GM23248 (cell line): ENCODE measurements around the gene ASIC1.

Experiments used
- EZH2 ChIP-seq: fragments of 200-600 bp; sonication (generic); IDR thresholded peaks from 2 replicates; pipeline ENCODE4 v1.6.1; 2018; ENCODE audit warnings: antibody characterized with exemption, mild to moderate bottlenecking; ENCODE audit not compliant: insufficient read depth, poor library complexity, severe bottlenecking
- EZH2phosphoT487 ChIP-seq: fragments of 200-600 bp; sonication (generic); IDR thresholded peaks from 2 replicates; pipeline ENCODE4 v1.6.1; 2018; ENCODE audit warnings: antibody characterized with exemption, moderate library complexity, mild to moderate bottlenecking, low read depth; ENCODE audit not compliant: insufficient read depth

DNA sequence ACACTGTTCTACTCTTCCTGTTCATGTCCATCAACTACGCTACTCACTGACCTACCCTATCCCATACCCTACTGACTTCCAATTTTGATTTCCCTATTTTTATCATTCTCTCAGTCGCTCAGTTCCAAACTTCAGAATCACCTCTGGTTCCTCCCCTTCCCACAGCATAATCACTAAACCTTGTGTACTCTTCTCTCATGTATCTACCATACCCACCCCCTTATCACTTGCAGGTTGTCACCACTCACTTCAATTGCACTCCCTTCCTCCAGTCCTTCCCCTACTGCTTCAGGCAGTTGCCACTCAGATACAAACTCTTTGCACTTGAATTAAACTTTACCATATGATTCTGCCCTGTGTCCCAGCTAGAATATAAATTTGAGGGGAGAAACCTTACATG is 38.4 kb upstream of the ASIC1 start:
- TF ChIP-seq EZH2 (no peak), EZH2phosphoT487 (no peak)
